HG03521 (cell line): Measurements from ENCODE around the gene E2F2.
"Not testable (repeated sequence)": the region's sequence is repeated elsewhere in the genome, so short reads cannot be mapped to it uniquely, and the experiment has no call there.

ENCODE experiments used
- ATAC-seq: cut with Tn5 transposase; IDR thresholded peaks from one replicate; pipeline ENCODE4 v1.9.1; 2021; ENCODE audit warnings: mild to moderate bottlenecking, moderate library complexity; ENCODE audit not compliant: unreplicated experiment

E2F2 gene

GRCh38 chr1:23551849-23552248 lies 20.8 kb upstream of the E2F2 start:
- no peak for ATAC-seq

DNA sequence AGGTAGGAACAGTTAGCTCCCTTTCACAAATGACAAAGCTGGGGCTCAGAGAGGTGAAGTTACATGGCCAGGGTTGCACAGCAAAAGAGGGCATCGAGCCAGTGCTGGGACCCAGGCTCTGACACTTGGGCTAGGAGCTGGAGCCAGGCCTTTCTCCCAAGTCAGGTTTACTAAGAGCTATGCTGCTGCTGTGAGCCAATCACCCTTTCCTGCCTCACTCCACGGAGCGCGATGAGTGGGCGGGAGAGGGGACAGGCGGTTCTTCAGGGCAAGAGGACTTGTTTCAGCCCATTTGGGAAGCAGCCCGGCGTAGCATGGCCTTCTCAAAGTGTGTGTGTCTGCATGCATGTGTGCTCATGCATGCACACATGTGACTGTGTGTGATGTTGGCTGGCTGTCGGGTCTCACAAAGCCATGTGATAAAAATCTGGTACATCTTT lies 17.7 kb upstream of the E2F2 start:
- no peak for ATAC-seq

DNA sequence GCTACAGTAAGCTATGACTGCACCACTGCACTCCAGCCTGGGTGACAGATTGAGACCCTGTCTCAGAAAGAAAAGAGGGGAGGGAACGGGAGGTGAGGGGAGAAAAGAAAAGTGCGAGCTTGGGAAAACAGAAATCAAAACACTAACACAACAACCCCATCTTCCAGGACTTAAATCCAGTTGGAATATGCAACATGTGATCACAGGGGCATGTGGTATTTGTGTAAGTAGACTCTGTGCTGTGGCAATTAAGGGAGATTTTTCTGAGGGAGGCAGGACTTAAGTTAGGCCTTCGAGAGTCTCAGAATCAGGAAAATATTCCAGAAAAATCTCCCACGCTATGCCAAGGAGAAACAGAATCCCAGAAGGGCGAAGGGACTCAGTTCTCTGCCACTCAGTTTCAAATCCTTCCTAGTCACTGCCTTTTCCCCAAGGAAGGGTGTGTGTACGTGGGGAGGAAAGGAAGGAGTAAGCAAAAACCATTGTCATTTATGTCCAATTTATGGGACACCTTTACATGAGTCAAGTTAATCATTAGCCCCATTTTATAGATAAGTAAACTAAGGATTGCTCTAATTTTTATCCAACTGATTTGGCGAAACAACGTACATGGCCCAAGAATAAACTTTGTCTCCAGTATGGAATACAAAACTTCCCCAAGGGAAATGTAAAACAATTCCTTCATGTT lies 16.0 kb upstream of the E2F2 start:
- no peak for ATAC-seq

DNA sequence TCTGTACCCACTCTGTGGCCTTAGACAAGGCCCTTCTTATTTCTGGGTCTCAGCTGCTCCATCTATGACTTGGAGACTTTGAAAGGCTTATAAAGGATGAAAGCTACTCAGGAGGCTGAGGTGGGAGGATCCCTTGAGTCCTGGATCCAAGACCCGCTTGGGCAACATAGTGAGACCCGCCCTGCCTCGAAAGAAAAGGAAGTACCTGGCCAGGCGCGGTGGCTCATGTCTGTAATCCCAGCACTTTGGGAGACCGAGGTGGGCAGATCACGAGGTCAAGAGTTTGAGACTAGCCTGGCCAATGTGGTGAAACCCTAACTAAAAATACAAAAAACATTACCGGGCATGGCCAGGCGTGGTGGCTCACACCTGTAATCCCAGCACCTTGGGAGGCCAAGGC lies 14.8 kb upstream of the E2F2 start:
- no peak for ATAC-seq

GRCh38 chr1:23544444-23545389 lies 13.7 kb upstream of the E2F2 start:
- ATAC-seq = no peak

GRCh38 chr1:23543707-23544443 lies 12.8 kb upstream of the E2F2 start:
- no peak for ATAC-seq

GRCh38 chr1:23542940-23543339 lies 11.9 kb upstream of the E2F2 start:
- not testable (repeated sequence) for ATAC-seq

DNA sequence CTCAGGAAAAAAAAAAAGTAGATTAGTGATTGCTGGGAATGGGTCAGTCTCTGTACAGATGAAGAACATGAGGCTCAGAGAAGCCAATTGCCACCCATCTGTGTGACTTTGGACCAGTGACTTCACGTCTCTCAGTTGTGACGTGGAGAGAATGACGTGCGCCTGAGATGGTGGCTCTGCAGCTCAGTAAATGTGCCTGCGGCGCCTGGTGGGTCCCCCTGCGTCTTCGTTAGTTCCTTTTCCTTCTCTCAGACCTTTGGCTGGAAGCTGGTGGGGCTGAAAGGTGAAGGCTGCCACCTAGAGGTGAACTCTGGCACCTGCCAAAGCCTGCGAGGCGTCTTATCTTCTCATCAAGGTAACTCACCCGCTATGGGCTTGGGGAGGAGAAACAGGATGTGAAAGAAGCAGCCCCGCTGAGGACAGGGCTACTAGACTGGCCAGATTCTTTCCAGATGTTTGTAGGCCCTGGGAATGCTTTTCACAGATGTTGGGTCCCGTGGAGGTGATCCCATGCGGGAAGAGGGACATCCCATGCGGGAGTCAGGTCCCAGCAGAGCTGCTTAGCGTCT lies 8.7 kb upstream of the E2F2 start:
- ATAC-seq = peak; percentile 69

GRCh38 chr1:23537296-23537973 lies 6.4 kb upstream of the E2F2 start:
- ATAC-seq = no peak

- no peak for ATAC-seq
Measured at GRCh38 chr1:23533246-23534023, 2.4 kb upstream of the E2F2 start.

- no peak for ATAC-seq
Measured at GRCh38 chr1:23531562-23532094, 595 bp upstream of the E2F2 start.

- ATAC-seq = no peak
Measured at GRCh38 chr1:23530087-23530746, 816 bp downstream of the E2F2 start.

DNA sequence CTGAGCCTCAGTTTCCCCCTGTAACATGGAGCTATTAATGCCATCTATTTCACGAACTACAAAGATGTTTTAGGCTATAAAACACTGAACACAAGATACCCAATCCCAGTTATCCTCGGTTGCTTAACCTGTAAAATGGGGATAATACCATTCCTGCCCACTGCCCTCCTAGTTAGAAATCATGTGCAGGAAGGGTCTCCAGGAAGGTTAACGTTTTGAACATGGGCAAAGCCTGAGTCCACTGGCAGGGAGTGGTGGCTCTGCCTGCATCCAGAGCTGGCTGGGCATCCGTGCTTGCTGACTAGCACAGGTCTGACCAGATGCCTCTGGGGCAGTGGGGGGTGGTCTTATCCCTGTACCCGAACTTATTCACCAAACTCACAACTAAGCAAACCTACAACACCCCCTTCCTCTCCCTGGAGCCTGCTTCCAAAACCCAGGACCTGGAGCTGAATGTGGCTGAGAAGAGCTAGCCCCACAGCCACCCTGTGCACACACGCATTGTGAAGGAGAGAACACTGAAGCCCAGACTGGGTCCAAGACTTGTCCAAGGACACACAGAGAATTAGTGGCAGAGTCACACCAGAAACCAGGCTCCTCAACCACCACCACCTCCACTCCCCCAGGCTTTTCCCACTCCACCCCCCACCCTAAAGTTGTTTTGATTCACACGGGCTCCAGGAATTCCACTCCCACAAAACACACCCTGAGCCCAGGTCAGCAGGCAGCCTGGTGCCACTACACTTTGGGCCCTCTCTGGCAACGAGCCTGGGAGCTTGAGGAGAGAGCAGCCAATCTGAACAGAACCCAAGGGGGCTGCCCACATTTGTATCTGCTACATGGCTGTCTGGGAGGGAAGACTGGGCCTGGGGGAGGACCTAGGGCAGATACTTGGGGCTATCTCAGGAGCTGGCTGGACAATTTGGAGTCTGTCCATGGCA lies 1.6 kb downstream of the E2F2 start:
- no peak for ATAC-seq

- ATAC-seq = peak; percentile 29
Measured at GRCh38 chr1:23528250-23528978, 2.6 kb downstream of the E2F2 start.

DNA sequence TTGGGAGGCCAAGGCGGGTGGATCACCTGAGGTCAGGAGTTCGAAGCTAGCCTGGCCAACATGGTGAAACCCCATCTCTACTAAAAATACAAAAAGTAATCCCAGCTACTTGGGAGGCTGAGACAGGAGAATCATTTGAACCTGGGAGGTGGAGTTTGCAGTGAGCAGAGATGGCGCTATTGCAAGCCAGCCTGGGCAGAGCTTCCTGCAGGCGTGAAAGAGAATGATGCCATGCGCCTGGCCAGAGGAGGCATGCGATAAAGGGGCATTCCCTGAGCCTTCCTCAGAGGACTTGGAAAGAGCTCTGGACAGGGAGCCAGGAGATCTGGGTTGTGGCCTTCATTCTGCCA lies 3.2 kb downstream of the E2F2 start:
- no peak for ATAC-seq

DNA sequence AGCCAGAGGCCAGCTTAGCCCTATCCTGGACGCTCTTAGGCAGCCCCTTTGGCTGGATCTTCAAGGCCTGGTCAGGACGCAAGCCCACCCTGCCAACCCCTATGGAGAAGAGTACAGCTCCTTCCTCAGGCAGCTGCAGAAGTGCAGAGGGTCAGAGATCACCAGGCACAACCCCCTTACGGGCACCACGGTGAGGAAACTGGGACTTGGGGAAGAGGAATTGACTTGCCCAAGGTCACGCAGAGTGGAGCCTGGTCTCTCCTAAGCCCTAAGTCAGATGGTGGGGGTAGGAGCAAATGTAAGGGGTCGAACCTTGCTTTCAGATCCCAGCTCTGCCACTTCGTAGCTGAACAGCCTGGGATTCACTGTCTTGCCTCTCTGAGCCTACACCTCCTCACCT lies 3.7 kb downstream of the E2F2 start:
- ATAC-seq = no peak

GRCh38 chr1:23526329-23527041 lies 4.5 kb downstream of the E2F2 start:
- no peak for ATAC-seq
